HG03280 (cell line): ENCODE data around the gene ZNHIT2.
"Not testable (repeated sequence)": the region's sequence is repeated elsewhere in the genome, so short reads cannot be mapped to it uniquely, and the experiment has no call there.

Experiments
- ATAC-seq: cut with Tn5 transposase; IDR thresholded peaks from one replicate; pipeline ENCODE4 v1.9.1; 2021; ENCODE audit warnings: mild to moderate bottlenecking, moderate library complexity; ENCODE audit not compliant: unreplicated experiment

Gene ZNHIT2

DNA sequence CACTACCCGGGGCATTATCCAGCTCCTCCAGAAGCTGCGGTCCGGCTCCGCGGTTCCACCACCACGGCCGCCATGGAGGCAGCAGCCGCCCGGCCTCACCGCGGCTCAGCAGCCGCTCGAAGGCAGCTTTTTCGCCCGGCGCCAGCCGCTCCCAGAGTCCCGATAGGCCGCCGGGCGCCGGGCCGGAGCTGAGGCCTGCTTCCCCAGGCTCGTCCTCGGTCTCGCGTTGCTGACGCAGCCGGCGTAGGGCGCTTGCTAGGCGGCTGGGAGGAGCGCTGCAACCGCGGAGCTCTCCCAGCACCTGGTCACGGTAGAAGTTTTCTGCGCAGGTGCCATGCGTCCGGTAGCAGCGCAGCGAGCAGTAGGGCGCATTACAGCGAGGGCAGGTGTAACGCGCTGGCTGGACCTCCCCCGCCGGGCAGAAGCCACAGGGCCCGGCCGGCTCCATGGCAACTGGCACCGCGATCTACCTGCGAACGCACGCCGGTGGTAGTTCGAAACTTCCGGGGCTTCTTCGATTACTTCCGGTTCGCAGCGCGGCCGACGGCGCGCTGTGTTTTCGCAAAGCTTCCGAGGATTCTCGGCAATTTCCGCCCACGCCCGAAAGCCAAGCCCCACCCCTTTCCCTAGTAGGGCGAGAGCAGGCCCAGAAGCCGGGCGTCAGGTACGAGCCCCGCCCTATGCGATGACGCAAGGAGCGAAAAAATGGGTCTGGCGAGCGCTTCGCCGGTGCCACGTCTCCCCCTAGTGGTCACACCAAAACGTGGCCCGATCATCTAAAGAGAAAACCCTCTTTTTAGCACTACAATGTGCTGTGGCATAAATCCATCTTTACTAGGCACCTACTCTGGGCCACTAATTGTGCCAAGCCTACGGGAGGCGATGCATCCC is at the start of gene ZNHIT2:
TSS of gene ZNHIT2 (minus strand) at position 496 of the 891 bp plus-strand sequence. CDS start at position 448, 48 bp downstream.
- ATAC-seq, result peak; percentile 64

DNA sequence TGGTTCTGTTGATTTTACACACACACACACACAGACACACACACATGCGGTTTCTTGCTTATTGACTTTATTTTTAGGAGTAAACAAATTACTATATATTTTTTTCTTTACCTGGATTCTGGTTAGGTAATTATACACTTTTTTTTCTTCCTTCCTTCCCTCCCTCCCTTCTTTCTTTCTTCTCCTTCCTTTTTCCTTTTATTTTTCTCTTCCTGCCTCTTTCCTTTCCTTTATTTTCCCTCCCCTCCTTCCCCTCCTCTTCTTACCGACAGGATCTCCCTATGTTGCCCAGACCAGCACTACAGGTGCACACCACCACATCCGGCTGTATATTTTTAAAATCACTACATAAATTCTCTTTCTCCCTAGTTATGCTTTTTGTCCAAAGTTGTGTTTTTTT is 49.4 kb upstream of the ZNHIT2 start:
- no peak for ATAC-seq

DNA sequence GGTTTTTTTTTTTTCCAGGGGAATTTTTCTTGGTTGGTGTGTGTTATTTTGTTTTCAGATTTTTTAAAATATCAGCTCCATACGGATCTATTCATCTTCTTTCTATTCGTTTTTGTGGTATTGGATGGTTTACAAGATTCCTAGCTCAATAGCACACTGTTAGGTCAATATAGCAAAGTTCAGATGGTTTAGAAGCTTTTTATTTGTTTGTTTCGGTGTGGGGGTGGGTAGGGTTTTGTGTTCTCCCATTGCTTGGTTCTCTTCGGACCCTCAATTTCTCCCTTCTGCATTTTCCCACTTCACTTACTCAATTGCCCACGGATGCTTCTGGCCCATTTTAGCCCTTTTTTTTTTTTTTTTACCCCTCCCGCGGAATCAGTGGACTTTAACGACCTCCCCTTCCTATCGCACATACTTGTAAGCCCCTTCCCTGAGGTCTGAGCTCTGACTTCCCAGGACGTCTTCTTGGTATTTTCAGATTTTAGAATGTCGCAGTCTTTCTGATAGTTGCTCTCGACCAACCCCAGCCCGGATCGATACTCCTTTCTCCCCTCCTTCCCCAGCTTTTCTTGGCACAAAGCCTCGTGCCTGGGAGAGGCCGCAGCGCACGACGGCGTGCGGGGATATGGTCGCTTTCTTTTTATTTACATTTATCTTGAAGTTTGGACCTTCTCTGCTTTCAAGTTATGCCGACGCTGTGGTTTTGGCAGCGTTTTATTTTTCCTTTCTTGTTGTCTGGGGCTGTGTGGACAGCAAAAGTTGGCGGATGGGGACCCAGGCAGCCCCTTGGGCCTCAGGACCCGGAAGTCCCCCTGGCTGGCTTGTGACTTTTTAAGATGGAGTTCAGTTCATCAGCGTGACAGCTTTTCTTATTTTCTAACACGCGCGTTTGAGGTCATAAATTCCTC is 48.2 kb upstream of the ZNHIT2 start:
- ATAC-seq, result no peak

DNA sequence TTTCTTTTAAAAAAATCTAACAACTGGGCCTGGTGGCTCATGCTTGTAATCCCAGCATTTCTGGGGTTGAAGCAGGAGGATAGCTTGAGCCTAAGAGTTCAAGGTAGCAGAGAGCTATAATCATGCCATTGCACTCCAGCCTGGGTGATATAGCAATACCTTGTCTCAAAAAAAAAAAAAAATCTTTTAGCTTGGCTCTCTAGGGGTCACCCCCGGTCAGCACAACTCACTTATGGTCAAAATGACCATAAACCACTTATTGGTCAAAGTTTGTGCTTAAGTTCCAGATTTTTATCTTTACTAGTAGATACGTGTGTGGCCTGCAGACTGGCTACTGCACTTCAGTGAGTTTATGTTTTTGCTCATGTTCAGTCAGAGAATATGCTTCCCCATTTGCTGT is 46.2 kb upstream of the ZNHIT2 start:
- no peak for ATAC-seq

DNA sequence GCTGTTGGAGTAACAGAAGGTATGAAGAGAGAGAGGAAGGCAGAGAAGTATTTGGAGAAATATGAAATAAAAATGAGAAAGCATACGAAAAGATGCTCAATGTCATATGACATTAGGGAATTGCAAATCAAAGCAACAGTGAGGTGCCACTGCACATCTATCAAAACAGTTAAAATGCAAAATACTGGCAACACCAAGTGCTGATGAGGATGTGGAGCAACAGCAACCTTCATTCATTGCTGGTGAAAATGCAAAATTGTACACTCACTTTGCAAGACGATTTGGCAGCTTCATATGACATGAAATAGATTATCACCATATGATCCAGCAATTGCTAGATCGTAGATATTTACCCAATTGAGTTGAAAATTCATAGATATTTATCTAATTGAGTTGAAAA is 43.1 kb upstream of the ZNHIT2 start:
- no peak for ATAC-seq

DNA sequence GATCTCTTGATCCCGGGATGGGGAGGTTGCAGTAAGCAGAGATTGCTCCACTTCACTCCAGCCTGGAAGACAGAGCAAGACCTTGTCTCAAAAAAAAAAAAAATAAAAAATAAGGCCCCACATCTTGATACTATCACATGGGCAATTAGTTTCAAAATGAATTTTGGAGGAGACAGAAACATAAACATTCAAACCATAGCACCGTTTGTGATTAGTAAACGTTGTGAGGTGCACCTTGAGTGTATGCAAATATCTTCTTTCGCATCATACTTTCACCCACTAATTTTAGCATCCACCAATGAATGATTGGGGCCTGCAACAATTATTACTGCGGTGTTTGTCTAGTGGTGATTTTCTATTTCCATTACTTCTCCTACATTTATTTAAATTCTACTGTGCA is 41.5 kb upstream of the ZNHIT2 start:
- ATAC-seq, result peak; percentile 74

DNA sequence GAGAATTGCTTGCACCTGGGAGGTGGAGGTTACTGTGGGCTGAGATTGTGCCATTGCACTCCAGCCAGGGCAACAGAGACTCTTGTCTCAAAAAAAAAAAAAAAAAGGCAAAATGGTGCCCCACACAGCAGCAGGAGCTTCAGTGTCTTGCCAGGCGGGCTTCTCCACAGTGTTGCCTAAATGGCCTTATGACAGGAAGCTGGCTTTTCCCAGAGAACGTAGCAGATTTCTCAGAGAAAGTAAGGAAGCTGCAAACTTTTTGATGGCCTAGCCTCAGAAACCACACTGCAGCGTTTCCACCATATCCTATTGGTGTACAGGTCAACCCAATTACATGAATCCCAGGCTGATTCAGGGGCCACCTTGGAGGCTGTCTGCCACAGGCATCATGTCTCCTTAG is 39.8 kb upstream of the ZNHIT2 start:
- ATAC-seq, result no peak

DNA sequence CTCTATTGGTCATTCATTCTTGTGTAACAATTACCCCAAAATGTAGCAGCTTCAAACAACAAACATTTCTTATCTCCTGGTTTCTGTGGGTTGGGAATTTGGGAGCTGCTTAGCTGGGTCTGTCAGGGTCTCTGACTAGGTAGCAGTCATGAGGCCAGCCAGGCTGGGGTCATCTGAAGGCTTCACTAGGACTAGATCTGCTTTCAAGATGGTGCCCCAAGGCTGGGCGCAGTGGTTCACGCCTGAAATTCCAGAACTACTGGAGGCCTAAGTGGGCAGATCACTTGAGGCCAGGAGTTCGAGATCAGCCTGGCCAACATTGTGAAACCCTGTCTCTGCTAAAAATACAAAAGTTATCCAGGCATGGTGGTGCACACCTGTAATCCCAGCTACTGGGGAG is 39.4 kb upstream of the ZNHIT2 start:
- no peak for ATAC-seq

DNA sequence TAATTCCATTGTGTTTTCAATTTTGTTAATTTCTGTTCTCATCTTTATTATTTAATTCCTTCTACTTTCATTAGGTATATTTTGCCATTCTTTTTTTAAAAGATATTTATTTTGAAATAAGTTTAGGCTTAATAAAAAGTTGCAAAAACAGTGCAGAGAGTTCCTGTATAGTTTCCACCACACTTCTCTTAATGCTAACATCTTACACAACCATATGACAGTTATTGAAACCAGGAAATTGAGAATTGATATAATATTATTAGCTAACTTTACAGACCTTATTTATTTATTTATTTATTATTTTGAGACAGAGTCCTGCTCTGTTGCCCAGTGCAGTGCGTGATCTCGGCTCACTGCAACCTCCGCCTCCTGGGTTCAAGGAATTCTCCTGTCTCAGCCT is 38.8 kb upstream of the ZNHIT2 start:
- no peak for ATAC-seq

DNA sequence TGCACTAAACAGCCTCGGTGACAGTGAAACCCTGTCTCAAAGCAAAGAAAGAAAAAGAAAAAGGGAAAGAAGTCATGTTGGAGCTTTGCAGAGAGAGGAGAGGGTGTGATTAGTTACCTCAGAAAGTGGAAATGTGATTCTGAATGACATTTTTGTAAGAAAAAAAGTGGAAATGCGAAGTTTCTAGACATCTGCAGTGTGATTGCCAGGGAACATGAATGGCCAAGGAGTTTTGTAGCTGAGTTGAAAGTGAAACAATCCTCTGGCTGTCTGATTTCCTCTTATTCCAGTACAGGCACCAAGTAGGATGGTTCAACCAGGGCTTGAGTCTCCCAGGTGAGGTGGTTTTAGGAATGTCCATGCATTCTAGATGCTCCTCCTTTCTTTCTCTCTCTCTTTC is 34.6 kb upstream of the ZNHIT2 start:
- ATAC-seq, result no peak

DNA sequence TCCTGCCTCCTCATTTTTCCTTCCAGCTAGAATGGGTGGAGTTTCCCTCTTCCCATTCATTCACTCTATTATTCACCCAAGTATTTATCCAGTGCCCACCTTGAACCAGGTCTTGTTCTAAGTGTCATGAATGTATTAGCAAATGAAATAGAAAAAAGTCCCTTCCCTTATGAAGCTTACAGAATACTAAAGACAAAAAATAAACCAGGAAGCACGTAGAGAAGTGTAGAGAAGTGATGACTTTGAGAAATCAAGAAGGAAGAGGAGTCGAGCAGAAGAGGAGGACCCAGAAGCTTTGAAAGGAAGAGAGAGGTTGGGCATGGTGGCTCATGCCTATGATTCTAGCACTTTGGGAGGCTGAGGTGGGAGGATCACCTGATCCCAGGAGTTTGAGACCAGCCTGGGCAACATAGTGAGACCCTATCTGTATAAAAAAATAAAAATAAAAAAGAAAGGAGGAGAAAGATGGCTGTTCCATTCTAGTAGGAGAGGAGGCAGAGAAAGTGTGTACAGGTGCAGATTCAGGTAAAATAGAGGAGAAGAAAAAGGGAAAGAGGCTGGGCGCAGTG is 33.9 kb upstream of the ZNHIT2 start:
- no peak for ATAC-seq

DNA sequence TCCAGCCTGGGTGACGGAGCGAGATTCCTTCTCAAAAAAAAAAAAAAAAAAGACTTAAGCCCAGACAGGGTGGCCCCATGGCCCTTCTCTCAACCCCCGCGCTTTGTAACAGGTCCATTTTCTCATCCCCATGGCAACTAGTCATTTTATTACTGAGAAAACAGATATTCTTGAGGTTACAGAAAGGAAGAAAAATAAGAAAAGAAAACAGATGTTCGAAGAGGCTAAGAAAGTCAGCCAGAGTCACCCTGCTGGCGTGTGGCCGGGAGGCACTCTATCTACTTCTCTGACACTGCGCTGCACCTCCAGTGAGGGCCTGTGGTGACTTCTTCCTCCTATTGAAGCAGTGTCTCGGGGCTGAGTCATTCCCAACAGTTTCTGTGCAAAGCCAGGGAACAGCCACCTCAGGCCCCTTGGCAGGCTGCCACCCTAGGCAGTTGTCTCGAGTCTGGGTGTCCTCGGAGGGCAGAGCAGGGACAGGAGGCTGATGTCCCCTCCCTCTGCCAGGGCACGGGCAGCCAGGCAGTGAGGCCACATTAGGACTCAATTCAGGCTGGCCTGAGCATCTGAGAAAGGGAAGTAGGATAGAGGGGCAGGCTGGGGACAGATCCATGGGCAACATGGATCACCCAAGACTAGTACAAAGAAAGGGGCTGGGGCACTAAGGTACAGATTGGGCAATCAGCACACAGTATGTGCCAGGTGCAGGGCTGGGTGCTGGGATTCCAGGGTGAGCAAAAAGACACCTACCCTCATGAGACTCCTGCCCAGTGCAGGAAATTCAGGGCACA is 33.2 kb upstream of the ZNHIT2 start:
- no peak for ATAC-seq

DNA sequence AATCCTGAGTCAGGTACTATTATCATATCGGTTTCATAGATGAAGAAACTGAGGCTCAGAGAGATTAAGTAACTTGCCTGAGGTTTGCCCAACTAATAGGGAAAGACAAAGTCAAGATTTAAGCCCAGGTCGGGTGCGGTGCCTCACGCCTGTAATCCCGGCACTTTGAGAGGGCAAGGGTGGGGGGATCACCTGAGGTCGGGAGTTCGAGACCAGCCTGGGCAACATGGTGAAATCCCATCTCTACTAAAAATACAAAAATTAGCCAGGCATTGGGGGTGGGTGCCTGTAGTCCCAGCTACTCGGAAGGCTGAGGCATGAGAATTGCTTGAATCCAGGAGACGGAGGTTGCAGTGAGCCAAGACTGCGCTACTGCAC is 32.6 kb upstream of the ZNHIT2 start:
- ATAC-seq, result not testable (repeated sequence)

DNA sequence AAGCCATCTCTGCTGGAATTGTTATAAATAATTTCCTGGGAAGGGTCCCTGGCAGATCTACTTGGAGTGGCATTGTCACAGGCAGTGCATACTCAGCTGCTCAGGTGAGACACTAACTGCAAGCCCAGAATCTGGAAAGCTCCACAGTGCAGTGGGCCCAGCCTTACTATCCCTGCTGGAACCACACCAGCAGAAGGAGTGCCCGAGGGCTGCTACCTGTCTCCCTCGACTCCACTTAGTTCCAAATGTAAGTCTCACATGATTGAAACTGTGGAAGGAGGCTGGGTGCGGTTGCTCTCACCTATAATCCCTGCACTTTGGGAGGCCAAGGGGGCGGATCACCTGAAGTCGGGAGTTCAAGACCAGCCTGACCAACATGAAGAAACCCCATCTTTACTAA is 31.2 kb upstream of the ZNHIT2 start:
- no peak for ATAC-seq

DNA sequence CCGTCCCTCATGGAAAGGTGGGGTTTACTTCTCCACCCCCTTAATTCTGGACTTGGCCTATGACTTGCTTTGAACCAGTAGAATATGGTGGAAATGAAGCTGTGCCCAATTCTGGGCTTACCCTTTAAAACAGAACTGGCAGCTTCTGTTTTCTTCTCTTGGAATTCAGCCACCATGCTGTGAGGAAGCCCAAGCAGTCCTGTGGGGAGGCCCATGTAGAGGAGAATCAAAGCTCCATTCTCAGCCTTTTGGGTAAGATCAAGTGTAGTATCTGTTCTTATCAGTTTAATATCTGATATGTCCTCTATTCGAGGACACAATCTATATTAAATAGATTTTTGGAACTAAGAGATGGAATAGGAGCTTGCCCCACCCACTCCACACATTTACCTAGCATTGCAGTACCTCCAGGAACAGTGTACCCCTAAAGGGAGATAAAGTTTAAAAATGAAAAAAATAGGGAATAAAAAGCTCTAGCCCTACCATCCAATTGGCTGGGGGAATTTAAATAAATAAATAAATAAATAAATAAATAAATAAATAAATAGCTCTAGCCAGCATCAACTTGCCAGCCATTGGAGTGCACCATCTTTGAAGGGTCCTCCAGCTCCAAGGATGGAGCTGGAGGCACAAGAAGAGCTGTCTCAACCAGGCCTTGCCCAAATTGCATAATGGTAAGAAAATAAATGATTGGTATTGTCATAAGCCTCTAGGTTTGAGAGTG is 30.0 kb upstream of the ZNHIT2 start:
- no peak for ATAC-seq

DNA sequence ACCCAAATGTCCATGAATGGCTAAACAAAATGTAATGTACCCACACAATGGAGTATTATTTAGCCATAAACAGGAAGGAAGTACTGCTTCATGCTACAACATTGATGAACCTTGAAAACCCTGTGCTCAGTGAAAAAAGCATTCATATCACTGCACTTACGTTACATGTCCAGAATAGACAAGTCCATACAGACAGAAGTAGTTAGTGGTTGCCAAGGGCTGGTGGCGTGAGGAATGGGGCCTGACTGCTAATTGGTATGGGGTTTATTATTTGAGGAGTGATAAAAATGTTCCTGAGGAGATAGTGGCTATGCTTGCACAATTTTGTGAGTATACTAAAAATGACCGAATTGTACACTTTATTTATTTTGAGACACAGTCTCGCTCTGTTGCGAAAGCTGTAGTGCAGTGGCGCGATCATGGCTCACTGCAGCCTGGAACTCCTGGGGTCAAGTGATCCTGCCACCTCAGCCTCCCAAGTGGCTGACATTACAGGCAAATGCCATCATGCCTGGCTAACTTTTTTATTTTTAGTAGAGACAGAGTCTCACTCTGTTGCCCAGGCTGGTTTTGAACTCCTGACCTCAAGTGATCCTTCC is 24.5 kb upstream of the ZNHIT2 start:
- no peak for ATAC-seq

DNA sequence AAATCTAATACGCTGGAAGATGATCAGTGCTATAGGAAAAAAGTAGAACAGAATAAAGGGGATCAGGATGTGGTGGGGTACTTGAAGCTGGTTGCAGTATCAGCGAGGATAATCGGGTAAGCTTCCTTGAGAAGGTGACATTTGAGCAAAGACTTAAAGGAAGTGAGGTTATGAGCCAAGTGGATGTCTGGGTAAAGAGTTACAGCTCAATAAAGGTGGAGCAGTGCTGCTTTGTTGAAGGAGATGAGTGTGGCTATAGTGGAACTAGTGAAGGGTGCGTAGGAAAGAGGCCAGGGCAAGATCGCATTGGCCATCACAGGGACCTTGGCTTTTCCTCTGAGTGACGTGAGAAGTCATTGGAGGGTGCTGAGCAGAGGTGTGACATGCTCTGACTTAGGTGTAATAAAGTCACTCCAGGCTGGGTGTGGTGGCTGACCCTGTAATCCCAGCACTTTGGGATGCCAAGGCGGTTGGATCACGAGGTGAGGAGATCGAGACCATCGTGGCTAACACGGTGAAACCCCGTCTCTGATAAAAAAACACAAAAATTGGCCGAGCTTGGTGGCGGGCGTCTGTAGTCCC is 19.1 kb upstream of the ZNHIT2 start:
- no peak for ATAC-seq

DNA sequence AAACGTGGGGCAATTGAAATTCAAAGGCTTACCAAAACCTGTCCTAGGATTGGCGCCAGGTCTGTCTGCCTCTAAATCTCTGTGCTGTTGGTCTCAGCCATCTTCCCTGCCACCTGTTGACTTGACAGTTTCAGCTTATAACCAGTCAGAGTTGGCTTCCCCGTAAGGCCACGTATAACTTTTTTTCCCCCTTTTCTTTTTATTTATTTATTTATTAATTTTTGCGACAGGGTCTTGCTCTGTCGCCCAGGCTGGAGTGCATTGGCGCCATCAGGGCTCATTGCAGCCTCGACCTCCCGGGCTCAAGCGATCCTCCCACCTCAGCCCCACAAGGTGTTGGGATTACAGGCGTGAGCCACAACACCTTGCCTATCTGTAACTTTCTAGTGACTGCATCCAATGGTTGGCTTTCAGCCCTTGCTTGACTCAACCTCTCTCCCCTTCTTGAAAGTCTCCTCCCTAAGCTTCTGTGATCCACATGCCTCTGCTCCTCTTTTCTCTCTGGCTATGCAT is 18.2 kb upstream of the ZNHIT2 start:
- ATAC-seq, result no peak

DNA sequence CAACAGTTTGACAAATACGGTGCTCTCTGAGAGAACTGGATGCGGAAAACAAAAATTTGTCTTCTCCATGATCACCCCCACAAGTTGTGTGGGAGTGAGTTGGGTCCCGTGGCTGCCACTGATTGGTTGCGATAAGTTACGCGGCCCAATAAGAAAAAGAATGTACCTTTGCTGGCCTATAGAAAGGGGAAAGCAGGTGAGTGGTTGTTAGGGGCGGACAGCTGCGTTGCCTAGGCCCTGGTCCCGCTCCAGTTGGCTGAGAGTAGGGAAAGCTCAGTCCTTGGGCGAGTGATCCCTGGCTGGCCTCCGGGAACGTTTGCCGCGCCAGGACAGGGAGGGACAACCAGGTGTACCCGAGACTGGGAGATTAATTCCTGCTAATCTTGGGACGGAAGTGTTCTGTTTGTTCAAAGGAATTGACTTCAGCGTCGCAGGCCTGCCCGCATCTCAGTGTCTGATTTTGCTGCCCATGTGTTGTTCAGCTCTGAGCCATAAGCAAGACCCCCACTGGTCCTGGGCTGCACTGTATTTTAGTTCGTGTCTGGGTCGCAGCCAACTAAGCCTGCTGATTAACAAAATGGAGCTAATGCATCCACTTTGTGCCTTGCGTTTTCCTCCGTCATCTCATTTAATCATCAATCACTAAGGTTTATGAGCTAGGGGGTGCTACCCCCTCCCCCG is 17.6 kb upstream of the ZNHIT2 start:
- ATAC-seq, result peak; percentile 69
